WERI-Rb-1 (cell line): ENCODE data around the gene SEMA5A.

ENCODE experiments used
- DNase-seq: peaks from one replicate; pipeline ENCODE4 v3.0.0-alpha.2; 2020
- H3K27ac ChIP-seq: fragments of 250-450 bp; sonication (Bioruptor Pico); 2 replicates; pipeline ENCODE4 v1.5.1; 2020; ENCODE audit warnings: mild to moderate bottlenecking, moderate library complexity
- H3K27me3 ChIP-seq: fragments of 250-450 bp; sonication (Bioruptor Pico); 2 replicates; pipeline ENCODE4 v1.5.1; 2021; ENCODE audit warnings: mild to moderate bottlenecking, low read depth, moderate library complexity; ENCODE audit not compliant: insufficient read depth, severe bottlenecking
- H3K36me3 ChIP-seq: fragments of 250-450 bp; sonication (Bioruptor Pico); 2 replicates; pipeline ENCODE4 v1.5.1; 2020; ENCODE audit warnings: mild to moderate bottlenecking, moderate library complexity
- H3K4me3 ChIP-seq: 2 replicates; pipeline ENCODE4 v1.5.1; 2011; ENCODE audit warnings: low read depth, mild to moderate bottlenecking, control low read depth, low read length
- H3K9me3 ChIP-seq: fragments of 250-450 bp; sonication (Bioruptor Pico); 2 replicates; pipeline ENCODE4 v1.5.1; 2021; ENCODE audit warnings: mild to moderate bottlenecking, moderate library complexity; ENCODE audit not compliant: severe bottlenecking
- TF ChIP-seq, protein P1 (sequence below): IDR thresholded peaks from 2 replicates; pipeline ENCODE4 v1.5.1; 2011; ENCODE audit warnings: low read depth, mild to moderate bottlenecking, control low read depth, inconsistent platforms, low read length

The SEMA5A gene

GRCh38 chr5:9479361-9479760 is 66.5 kb downstream of the SEMA5A start:
- Histone ChIP-seq H3K27me3 (no peaks in the 10 kb centered on the region), H3K9me3 (peaks cover 12% of the 10 kb centered on the region), H3K4me3 (no peak overlapping the region), H3K27ac (no peak overlapping the region), H3K36me3 (no peaks in the 10 kb centered on the region)
- TF ChIP-seq, protein P1, sequence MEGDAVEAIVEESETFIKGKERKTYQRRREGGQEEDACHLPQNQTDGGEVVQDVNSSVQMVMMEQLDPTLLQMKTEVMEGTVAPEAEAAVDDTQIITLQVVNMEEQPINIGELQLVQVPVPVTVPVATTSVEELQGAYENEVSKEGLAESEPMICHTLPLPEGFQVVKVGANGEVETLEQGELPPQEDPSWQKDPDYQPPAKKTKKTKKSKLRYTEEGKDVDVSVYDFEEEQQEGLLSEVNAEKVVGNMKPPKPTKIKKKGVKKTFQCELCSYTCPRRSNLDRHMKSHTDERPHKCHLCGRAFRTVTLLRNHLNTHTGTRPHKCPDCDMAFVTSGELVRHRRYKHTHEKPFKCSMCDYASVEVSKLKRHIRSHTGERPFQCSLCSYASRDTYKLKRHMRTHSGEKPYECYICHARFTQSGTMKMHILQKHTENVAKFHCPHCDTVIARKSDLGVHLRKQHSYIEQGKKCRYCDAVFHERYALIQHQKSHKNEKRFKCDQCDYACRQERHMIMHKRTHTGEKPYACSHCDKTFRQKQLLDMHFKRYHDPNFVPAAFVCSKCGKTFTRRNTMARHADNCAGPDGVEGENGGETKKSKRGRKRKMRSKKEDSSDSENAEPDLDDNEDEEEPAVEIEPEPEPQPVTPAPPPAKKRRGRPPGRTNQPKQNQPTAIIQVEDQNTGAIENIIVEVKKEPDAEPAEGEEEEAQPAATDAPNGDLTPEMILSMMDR: no peak
- DNase-seq: no peak

- Histone ChIP-seq H3K27me3 (no peaks in the 10 kb centered on the region), H3K27ac (no peak overlapping the region), H3K9me3 (peaks cover 12% of the 10 kb centered on the region), H3K4me3 (no peak overlapping the region), H3K36me3 (no peaks in the 10 kb centered on the region)
- TF ChIP-seq, protein P1: no peak
- no peak for DNase-seq
Observed at GRCh38 chr5:9477537-9477936, 68.3 kb downstream of the SEMA5A start.

DNA sequence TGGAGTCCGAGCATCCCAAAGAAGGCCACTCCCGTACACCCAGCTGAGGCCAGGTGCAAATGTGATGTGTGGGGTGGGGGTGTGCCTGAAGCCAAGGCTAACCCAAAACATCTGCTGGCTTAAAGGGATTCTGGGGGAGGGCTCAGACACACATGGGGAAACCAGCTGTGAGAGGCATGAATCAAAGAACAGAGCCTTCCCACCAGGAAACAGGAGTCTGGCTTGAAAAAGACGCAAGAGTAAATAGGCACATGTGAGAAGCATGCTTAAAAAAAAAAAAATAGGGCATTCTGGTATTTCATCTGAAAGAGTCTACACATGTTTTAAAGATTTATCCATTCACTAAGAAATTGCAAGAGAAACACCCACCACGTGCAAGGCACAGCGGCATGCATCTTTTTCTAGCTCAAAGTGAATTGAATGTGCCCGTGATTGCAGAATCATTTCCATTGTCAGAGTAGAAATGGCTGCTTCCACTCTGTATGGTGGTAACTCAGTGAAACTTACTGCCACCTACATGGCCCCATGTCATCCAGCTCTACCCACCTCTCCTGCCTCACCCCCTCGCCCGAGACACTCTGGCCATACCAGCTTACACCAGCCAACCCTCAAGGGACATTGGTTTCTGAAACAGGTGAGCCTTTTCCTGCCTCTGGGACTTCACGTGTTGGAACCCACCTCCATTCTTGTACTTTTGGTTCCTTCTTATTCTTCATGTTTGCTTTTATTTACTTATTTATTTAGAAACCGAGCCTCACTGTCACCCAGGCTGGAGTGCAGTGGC is 71.5 kb downstream of the SEMA5A start:
- DNase-seq: no peak
- H3K27ac ChIP-seq: no peak overlapping the region
- no peaks in the 10 kb centered on the region for H3K36me3 ChIP-seq
- TF ChIP-seq, protein P1: no peak
- H3K9me3 ChIP-seq: peaks cover 12% of the 10 kb centered on the region
- H3K27me3 ChIP-seq: no peaks in the 10 kb centered on the region
- H3K4me3 ChIP-seq: no peak overlapping the region

GRCh38 chr5:9473624-9474023 is 72.3 kb downstream of the SEMA5A start:
- TF ChIP-seq, protein P1: no peak
- H3K27ac ChIP-seq: no peak overlapping the region
- H3K27me3 ChIP-seq: no peaks in the 10 kb centered on the region
- no peaks in the 10 kb centered on the region for H3K36me3 ChIP-seq
- H3K9me3 ChIP-seq: peaks cover 12% of the 10 kb centered on the region
- no peak for DNase-seq
- H3K4me3 ChIP-seq: no peak overlapping the region

- Histone ChIP-seq H3K36me3 (no peaks in the 10 kb centered on the region), H3K27ac (no peak overlapping the region), H3K4me3 (no peak overlapping the region), H3K9me3 (no peaks in the 10 kb centered on the region), H3K27me3 (no peaks in the 10 kb centered on the region)
- no peak for DNase-seq
- TF ChIP-seq, protein P1: no peak
Observed at GRCh38 chr5:9470410-9470809, 75.5 kb downstream of the SEMA5A start.

- no peak overlapping the region for H3K4me3 ChIP-seq
- no peak for DNase-seq
- H3K27ac ChIP-seq: no peak overlapping the region
- no peaks in the 10 kb centered on the region for H3K9me3 ChIP-seq
- no peaks in the 10 kb centered on the region for H3K27me3 ChIP-seq
- TF ChIP-seq, protein P1: no peak
- H3K36me3 ChIP-seq: no peaks in the 10 kb centered on the region
Observed at GRCh38 chr5:9468060-9468388, 77.9 kb downstream of the SEMA5A start.
